ENCODE data around the gene ZCCHC14.
"Not testable (repeated sequence)": the region's sequence is repeated elsewhere in the genome, so short reads cannot be mapped to it uniquely, and the experiment has no call there.

ZCCHC14 gene

DNA sequence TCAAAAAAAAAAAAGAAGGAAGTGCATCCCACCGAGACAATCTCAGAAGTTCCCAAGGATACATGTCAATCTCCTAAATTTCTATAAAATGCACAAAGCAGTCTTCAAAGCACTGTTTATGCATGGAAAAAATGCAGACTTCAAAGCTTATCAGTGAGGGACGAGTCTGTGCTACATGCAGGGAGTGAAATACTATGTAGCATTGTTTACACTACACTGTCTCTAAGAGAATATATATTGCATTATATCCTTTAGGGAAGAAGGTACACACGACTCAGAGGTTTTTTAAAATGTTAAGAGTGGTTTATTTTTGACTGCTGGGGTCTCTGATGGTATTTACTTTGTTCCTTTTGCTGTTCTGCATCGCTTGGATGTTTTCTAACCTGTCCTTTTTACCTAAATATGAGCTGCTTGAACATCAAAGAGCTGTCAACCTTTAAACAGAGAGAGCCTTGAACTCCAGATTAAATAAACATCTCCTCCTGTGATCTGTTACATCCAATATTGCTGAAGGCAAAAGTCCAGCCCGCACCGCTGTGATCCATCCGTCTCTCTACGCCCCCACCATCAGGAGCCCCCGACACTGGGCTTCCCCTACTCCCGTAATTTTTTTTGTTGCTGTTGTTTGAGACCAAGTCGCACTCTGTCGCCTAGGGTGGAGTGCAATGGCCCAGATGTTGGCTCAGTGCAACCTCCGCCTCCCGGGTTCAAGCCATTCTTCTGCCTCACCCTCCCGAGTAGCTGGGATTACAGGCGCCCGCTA is 110.6 kb downstream of the ZCCHC14 start:
- DNase-seq (ENCODE audit: low spot score): no peak

DNA sequence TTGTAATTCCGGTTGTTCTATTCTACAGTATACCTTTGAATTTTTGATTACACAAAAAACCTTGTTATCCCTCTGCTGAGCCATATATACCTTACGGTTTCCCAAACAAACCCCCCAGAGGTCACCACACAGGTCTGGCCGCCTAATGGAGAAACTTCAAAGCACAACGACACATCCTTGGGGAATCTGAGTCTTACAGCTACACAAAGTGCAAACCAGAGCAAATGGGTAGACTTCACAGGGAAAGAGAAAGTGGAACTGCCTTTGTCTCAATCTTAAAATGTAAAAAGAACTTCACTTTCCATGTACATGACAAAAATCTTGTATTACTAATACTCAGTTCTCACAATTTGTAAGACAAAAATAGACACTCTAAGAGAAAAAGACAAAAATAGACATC is 111.9 kb downstream of the ZCCHC14 start:
- peak; percentile 24 for DNase-seq (ENCODE audit: low spot score)

DNA sequence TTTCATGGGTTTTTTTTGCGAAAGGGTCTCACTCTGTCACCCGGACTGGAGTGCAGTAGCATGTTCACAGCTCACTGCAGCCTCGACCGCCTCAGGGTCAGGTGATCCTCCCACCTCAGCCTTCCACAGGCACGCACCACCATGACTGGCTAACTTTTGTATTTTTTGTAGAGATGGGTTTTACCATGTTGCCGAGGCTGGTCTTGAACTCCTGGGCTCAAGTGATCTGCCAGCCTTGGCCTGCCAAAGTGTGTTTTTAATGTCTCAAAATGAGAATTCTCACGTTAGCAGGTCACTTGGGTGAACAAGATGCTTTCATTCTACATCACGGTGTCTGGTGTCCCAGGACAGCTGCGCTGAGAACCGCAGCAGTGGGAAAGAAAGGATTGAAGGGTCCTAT is 112.4 kb downstream of the ZCCHC14 start:
- peak; percentile 32 for DNase-seq (ENCODE audit: low spot score)

DNA sequence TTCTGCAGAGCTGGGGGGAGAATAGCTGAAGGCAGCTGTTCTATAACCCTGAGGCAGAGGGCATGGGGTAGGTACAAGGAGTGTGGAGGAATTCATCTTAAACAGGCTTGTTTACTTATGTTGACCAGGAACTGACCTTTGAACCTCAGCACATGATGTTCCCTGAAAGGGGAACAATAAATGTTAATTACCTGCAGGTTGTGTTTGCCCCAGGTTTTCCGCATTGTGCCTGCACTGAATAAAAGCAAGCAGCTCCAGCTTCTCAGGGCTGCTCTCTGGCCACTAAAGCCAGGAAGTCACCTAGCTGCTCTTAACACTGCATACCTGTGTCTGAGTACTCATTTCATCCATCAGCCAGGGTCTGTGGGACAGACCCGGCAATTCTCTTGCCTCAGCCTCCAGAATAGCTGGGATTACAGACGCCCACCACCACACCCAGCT is 113.5 kb downstream of the ZCCHC14 start:
- DNase-seq (ENCODE audit: low spot score): not testable (repeated sequence)

DNA sequence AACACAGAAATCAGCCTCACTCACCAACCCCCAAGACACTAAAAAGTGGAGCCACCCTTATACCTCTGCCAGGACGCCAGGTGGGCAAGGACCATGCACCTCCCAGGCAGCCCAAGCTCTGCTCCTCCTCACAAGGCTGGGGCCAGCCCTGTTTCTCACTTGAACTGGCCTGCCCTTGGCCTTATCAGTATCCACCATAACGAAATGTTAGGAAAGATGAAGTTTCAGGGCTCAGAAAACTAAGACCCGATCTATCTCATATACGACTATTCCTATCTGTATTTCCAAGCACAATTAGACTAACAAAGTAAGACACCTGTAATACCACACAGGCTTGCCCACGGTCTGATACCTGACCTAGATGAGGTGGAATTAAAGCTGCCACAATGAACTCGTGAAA is 116.2 kb downstream of the ZCCHC14 start:
- no peak for DNase-seq (ENCODE audit: low spot score)

DNA sequence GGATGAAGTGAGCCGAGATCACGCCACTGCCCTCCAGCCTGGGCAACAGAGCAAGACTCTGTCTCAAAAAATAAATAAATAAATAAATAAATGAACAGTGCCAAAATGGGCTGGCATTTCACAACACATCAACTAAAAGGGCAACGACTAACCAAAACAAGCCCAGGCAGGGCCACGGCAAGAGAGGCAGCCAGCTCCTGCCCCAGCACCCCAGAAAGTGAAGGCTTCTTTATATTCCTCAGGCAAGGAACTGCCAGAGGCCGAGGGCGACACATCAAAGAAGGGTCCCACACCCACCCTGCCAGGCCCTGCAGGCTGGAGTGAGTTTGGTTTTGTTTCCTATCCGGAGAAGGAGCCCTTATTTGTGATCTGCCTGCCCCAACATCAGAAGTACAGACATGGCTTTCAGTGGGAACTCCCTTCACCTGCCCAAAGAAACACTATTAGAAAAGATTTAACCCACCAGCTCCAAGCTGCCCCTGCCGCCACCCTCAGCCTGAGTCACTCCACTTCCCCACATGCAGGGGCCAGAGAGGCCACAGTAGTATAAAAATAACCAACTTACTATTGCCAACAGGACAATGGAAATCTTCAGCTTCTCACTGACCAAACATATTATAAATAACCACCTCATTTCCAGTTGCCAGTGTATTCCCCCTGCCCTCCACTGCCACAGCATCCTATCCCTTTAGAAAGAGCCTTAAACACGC is 117.2 kb downstream of the ZCCHC14 start:
- no peak for DNase-seq (ENCODE audit: low spot score)

DNA sequence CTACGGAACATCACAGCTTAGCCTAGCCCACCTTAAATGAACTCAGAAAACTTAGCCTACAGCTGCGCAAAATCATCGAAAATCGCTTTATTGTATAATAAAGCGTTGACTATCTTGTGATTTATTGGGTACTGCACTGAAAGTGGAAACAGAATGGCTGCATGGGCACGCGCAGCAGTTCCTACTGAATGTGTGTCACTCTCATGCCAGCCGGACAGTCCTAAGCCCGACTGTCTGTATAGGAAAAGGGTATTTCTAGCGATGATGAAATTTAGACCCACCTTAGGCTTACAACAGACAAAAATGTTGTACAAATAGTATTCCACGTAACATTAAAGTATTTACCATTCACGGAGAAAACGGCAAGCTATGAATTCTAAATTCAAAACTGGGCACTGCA is 118.5 kb downstream of the ZCCHC14 start:
- no peak for DNase-seq (ENCODE audit: low spot score)

DNA sequence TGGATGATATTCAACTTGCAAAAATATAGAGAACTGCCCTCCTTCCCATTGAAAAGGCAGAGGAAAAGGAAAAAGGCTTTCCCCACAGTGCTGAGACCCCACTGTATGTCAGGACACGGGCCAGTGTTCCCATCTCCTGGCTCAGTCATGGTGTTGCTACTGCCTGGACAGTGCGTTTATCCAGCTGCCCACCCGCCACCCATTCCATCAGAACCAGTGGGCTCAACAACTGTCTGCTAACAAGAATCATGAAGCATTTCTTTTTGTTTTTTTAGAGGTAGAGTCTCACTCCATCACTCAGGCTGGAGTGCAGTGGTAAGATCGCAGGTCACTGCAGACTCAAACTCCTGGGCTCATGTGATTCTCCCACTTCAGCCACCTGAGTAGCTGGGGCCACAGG is 120.5 kb downstream of the ZCCHC14 start:
- no peak for DNase-seq (ENCODE audit: low spot score)

DNA sequence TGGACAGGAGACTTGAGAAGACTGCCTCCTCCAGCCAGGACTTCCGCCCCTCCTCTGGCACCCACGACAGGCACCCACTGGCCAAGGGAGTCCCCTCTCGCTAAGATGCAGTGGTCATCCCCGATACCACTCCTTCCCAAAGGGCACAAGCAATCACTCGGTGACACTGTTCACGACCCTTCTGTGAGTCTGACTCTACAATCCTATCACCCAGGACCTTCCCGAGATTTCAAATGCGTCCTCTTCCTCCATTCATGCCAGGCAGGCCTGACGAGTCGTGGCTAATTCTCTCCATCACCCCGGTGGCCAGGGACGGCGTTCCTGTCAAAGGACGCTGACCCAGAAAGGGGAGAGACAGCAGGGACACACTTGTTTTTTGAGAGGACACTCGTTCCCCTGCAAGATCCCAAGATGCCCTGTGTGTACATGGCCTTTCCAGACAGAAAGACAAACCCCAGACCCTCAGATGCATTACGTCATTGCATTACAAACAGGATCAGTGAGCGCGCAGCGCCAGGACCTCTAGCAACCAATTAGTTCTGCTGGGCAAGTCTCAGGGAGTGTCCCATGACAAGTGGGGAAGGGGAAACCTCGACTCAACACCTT is 121.5 kb downstream of the ZCCHC14 start:
- no peak for DNase-seq (ENCODE audit: low spot score)

DNA sequence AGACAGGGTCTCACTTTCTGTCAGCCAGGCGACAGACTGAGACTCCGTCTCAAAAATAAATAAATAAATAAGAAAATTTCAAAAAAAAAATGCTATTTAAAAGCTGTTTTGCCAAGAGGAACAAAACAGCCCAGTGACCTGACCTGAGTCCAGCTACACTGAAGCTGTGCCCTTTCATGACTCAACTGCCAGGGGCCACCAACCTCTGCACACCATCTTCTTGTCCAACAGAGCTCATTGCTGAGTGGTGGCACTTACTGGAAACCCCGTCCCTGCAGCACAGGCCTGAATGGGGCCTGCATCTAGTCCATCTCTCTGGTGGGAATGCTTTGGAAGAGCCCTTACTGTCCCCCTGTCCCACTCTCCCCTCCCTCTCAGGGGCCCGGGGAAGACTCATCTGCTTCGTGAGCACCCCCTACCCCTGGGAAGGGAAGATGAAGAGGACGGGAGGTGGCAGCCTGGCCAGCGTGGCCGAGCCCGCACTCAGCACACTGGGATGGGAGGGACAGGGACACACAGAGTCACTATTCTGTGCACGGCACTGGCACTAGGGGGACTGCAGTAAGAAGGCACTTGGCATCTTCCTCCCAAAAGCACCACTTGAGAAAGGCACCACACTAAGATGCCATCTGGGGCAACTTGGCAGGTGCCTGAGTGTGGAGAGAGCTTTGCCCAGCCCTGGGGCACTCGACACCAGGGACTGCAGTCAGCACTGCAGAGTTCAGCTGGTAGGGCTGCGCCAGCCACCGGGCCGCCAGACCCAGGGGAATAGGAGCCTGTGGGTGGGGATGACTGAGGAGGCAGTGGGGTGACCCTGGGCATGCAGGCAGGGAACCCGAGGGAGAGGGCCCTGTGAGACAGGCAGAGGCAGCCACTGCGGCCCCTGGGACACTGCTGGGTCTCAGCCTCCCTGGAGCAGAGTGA is 122.8 kb downstream of the ZCCHC14 start:
- DNase-seq (ENCODE audit: low spot score): no peak

DNA sequence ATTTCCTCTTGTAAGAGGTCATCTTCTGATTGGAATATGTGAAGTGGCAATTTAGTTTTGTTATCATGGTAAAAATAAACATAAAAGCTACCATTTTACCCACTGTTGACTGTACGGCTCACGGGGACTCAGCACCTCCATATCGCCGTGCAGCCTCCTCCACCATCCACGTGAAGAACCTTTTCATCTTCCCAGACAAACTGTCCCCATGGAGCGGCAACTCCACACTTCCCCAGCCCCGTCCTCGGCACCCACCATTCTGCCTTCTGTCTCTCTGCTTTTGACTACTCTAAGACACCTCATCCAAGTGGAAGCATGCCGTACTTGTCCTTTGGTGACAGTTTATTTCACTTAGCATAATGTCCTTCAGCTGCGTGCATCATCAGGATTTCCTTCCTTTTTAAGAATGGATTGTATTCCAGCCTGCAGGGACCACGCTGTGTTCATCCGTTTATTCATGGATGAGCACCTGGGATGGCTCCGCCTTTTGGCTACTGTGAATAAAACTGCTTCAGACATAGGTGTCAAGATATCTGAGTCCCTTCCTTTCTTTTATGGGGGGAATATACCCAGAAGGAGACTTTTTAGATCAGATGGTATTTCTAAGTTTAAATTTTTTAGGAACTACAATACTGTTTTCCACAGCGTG is 123.6 kb downstream of the ZCCHC14 start:
- no peak for DNase-seq (ENCODE audit: low spot score)

DNA sequence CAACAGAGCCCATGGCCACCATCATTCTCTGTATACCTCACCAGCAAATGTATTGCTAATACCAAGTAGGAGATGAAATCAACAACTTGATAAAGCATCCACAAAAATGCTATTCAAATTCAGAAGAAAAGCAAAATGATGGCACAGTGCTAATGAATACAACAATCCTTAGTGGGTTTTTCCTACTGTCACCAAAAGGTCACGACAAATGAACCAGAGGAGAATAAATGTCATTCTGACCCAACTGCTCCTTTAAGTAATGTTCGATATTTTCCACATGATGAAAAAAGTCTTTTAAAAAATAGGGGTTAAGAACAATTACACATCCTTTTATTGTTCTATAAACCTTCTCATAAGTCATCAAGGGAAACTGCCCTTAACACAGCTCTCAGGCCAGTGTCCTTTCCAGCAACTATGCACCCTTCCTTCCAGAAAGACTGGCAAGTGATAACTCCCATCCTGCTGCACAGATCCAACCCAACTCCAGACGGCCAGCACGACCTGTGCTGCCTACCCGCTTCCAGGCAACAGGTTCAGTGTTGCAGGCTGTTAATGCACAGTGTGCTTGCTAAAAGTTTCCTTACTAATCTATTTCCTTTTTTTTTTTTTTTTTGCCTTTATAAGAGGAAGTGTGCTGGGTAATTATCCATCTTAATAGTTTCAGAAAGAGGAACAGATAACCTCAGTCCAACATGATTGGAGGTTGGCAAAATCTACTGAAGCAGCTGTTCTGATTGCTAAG is 124.6 kb downstream of the ZCCHC14 start:
- DNase-seq (ENCODE audit: low spot score): no peak

DNA sequence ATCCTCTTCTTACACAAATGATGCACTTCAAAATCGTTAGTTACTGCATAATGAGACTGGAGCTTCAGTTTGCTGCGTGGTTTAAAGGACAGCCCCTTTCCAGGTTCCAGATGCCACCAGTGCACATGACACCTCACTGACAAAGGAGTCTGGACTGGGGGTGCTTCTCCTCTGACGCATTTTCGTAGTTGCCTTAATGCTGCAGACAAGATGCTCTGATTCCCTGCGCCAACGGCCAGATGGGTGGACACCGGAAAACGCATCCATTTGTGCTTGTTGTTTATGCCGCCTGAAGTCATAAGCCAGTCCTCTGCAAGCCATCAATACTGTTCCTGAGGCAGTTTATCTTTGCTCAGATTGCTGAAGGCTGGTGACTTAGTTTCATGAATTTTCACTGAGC is 125.3 kb downstream of the ZCCHC14 start:
- DNase-seq (ENCODE audit: low spot score): no peak

DNA sequence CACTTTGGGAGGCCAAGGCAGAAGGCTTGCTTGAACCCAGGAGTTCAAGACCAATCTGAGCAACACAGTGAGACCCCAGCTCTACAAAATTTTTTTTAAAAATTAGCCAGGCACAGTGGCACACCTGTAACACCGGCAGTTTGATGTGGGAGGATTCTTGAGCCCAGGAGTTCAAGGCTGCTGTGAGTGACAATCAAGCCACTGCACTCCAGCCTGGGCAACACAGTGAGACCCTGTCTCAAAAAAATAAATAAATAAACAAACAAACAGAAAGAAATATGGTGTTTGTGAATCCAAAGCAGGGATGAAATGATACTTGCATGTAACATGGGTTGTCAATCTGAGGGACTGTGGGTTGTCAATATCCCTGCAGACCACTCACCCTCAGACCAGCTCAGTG is 125.9 kb downstream of the ZCCHC14 start:
- no peak for DNase-seq (ENCODE audit: low spot score)

DNA sequence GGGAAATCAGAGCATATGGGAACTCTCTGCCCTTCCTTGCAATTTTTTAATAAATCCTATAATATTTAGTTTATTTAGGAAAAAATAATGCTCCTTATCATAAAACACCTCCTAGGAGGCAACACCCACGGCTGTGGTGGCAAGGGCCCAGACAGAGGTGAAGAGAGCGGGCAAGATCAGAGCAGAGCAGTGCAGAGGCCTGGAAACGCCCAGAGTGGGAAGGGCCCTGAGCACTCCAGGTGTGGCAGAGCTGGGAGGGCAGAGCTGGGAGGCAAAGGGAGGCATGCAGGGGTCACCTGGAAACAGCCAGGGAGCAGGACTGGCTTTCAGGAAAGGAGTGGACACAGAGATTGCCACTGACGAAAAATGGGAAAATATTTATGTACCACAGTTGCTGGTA is 126.5 kb downstream of the ZCCHC14 start:
- DNase-seq (ENCODE audit: low spot score): no peak

DNA sequence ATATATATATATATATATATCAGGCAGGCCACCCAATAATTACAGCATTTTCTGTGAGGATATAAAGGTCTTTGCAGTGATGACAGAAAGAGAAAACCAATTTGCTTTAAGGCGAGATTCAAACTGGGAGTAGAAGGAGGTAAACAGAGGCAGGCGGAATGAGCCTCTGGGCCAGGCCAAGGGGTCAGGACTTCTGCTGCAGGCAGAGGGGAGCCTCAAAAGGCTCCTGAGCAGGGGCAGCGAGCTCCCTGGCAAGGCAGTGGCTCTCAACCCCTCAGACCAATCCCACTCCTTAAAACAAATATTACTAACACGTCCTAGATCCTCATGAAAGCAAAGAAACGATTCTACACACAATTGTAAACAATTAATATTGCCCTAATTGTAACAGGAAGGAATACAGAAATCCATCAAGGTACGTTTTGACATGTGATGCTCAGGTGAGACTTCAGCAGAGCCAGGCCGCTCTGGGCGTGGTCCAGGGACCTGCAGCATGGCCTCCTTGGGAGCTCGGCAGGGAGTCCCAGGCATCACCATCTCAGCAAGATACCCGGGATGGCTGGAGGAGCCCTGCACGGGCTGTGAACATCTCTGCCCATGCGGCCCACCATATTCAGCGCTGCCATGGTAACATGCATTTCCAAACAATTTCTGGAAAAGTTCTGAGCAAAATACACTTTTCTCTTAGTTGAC is 127.7 kb downstream of the ZCCHC14 start:
- no peak for DNase-seq (ENCODE audit: low spot score)

DNA sequence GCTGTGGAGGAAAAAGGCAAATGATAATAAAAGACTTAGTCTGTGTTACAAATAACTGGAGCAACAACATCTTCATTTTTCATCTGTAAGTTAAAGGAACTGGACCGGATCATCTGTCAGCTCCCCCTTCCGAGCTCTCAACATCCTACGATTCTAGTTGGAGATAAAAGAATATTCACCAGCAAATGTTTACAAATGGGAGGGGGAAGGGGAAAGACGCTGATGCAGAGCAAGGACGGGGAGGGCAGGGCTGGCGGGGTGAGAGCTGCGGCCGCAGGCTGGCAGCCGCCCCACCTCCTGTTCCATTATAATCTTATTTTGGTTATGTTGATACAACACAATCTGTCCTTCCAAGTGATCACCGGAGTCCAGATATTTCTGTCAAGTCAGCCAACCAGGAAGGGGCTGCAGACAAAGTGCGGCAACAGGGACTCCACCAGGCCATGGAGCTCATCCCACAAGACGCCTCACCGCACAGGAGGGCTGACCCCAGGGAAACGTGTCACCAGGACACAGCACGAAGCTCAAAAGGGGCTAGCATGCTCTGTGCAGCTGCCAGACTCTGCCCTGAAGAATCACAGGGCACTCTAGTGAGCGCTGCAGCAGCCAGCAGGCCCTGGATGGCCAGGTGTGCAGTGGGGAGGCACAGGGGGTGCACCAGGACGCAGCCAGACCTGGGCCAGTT is 128.9 kb downstream of the ZCCHC14 start:
- DNase-seq (ENCODE audit: low spot score): no peak

DNA sequence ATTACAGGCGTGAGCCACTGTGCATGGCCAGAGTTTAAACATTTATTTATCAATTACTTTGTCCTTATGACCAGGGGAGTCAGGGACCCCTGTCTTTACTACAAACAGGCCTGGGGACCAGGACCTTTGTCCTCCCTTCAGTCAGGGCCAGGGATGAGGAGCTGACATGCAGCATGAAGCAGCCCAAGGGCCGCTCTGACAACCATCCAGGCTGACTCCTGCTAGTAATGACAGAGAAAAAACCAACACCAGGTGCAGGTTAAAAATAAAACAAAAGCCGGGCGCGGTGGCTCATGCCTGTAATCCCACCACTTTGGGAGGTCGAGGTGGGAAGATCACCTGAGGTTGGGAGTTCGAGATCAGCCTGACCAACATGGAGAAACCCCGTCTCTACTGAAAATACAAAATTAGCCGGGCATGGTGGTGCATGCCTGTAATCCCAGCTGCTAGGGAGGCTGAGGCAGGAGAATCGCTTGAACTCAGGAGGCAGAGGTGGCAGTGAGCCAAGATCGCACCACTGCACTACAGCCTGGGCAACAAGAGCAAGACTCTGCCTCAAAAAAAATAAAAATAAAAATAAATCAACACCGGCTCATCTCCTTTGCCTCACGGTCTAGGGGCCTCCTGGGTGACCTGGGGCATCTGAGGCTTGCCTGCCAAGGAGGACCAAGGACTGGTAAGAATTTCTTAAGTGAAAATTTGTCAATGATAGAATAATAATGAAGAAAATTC is 129.8 kb downstream of the ZCCHC14 start:
- not testable (repeated sequence) for DNase-seq (ENCODE audit: low spot score)
